ENCODE data around the gene CPM.

CPM gene

DNA sequence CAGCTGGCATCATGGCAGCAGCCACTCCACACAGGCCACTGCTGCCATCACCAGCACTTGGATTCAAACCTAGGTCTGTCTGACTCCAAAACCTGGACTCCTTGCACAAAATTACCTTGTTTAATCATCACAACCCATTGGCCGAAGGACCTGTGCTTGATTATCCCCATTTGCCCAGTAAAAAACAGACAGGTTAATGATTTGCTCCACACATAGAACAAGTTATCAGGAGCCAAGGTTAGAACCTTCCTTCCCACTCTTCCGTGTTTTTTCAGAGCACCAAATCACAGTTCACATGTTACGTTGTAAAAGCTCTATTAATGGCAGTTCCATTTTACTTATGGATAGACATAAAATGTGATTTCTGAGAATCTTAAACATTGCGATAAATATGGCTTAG lies 23.5 kb upstream of the CPM start:
- TF ChIP-seq, protein P1, sequence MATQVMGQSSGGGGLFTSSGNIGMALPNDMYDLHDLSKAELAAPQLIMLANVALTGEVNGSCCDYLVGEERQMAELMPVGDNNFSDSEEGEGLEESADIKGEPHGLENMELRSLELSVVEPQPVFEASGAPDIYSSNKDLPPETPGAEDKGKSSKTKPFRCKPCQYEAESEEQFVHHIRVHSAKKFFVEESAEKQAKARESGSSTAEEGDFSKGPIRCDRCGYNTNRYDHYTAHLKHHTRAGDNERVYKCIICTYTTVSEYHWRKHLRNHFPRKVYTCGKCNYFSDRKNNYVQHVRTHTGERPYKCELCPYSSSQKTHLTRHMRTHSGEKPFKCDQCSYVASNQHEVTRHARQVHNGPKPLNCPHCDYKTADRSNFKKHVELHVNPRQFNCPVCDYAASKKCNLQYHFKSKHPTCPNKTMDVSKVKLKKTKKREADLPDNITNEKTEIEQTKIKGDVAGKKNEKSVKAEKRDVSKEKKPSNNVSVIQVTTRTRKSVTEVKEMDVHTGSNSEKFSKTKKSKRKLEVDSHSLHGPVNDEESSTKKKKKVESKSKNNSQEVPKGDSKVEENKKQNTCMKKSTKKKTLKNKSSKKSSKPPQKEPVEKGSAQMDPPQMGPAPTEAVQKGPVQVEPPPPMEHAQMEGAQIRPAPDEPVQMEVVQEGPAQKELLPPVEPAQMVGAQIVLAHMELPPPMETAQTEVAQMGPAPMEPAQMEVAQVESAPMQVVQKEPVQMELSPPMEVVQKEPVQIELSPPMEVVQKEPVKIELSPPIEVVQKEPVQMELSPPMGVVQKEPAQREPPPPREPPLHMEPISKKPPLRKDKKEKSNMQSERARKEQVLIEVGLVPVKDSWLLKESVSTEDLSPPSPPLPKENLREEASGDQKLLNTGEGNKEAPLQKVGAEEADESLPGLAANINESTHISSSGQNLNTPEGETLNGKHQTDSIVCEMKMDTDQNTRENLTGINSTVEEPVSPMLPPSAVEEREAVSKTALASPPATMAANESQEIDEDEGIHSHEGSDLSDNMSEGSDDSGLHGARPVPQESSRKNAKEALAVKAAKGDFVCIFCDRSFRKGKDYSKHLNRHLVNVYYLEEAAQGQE (IDR thresholded peaks at IDR 0.05; ENCODE audit: insufficient replicate concordance, low read depth) = no peak
- TF ChIP-seq POLR2AphosphoS5 (IDR thresholded peaks at IDR 0.05; ENCODE audit: low read depth) = no peak
- TF ChIP-seq GABPA (IDR thresholded peaks at IDR 0.05; ENCODE audit: low read depth) = no peak
- no peak for TF ChIP-seq SPI1 (IDR thresholded peaks at IDR 0.05; ENCODE audit: borderline replicate concordance, low read depth)
- TF ChIP-seq, protein P2, sequence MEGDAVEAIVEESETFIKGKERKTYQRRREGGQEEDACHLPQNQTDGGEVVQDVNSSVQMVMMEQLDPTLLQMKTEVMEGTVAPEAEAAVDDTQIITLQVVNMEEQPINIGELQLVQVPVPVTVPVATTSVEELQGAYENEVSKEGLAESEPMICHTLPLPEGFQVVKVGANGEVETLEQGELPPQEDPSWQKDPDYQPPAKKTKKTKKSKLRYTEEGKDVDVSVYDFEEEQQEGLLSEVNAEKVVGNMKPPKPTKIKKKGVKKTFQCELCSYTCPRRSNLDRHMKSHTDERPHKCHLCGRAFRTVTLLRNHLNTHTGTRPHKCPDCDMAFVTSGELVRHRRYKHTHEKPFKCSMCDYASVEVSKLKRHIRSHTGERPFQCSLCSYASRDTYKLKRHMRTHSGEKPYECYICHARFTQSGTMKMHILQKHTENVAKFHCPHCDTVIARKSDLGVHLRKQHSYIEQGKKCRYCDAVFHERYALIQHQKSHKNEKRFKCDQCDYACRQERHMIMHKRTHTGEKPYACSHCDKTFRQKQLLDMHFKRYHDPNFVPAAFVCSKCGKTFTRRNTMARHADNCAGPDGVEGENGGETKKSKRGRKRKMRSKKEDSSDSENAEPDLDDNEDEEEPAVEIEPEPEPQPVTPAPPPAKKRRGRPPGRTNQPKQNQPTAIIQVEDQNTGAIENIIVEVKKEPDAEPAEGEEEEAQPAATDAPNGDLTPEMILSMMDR (IDR thresholded peaks at IDR 0.05; ENCODE audit: insufficient read depth, low read length) = no peak
- H3K27me3 ChIP-seq (ENCODE audit: insufficient read depth, poor library complexity, severe bottlenecking) = no peaks in the 10 kb centered on the region
- DNase-seq (ENCODE audit: low read depth in 1 of 2, low spot score in 1 of 2) = no peak
- H3K27ac ChIP-seq (replicated peaks) = no peak overlapping the region
- H3K4me3 ChIP-seq (replicated peaks; ENCODE audit: insufficient read depth, low read length) = no peak overlapping the region

DNA sequence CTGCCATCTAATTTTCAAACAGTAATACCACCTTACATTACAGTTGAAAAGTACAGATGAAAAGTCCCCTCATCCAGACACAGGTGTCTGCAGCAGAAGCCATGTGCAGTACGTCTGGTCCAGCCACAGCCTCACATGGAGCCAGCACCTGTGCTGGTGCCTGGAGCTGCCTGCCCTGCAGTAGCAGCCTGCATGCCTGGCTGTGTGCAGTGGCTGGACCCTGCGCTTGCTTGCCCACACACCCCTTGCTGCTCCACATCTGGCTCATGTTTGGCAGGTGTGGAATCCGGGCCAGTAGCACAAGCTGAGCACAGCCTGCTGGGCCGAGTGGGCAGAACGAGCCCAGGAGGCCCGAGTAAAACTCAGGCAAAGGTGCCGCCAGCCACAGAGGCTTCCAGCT lies 21.8 kb upstream of the CPM start:
- TF ChIP-seq GABPA (IDR thresholded peaks at IDR 0.05; ENCODE audit: low read depth) = no peak
- TF ChIP-seq, protein P1 (IDR thresholded peaks at IDR 0.05; ENCODE audit: insufficient replicate concordance, low read depth) = no peak
- TF ChIP-seq, protein P2 (IDR thresholded peaks at IDR 0.05; ENCODE audit: insufficient read depth, low read length) = no peak
- no peak for TF ChIP-seq POLR2AphosphoS5 (IDR thresholded peaks at IDR 0.05; ENCODE audit: low read depth)
- no peak for TF ChIP-seq SPI1 (IDR thresholded peaks at IDR 0.05; ENCODE audit: borderline replicate concordance, low read depth)
- Histone ChIP-seq H3K27ac (replicated peaks) (no peak overlapping the region), H3K27me3 (ENCODE audit: insufficient read depth, poor library complexity, severe bottlenecking) (no peaks in the 10 kb centered on the region), H3K4me3 (replicated peaks; ENCODE audit: insufficient read depth, low read length) (no peak overlapping the region)
- DNase-seq (ENCODE audit: low read depth in 1 of 2, low spot score in 1 of 2) = no peak

DNA sequence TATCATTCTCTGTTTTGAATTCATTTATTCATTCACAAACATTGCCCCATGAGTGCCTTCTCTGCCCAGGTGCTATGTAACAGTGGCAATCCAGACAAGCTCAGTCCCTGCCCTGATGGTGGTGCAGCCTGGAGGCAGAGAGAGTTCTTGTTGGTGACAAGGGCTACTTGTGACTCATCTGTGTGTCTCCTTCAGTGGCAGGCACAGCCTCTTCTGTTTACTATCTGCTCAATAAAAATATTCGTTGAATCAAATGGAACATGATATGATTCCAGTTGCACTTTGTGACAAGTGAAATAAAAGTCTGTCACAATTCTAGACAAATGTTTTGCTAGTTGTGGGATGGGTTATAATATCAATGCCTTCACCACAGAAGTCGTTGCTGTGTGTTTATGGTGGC lies 20.6 kb upstream of the CPM start:
- no peak for DNase-seq (ENCODE audit: low read depth in 1 of 2, low spot score in 1 of 2)
- Histone ChIP-seq H3K4me3 (replicated peaks; ENCODE audit: insufficient read depth, low read length) (no peak overlapping the region), H3K27ac (replicated peaks) (no peak overlapping the region), H3K27me3 (ENCODE audit: insufficient read depth, poor library complexity, severe bottlenecking) (no peaks in the 10 kb centered on the region)
- no peak for TF ChIP-seq SPI1 (IDR thresholded peaks at IDR 0.05; ENCODE audit: borderline replicate concordance, low read depth)
- no peak for TF ChIP-seq GABPA (IDR thresholded peaks at IDR 0.05; ENCODE audit: low read depth)
- no peak for TF ChIP-seq POLR2AphosphoS5 (IDR thresholded peaks at IDR 0.05; ENCODE audit: low read depth)
- TF ChIP-seq, protein P1 (IDR thresholded peaks at IDR 0.05; ENCODE audit: insufficient replicate concordance, low read depth) = no peak
- TF ChIP-seq, protein P2 (IDR thresholded peaks at IDR 0.05; ENCODE audit: insufficient read depth, low read length) = no peak

Measured in HL-60 (cell line).